H1 (cell line): Measurements from ENCODE around the gene RNF44. TPM values are rescaled to one million over a fixed set of nuclear protein-coding genes. Genes with fewer than 3 reads are reported as not detected.

Experiments
- CHD7 ChIP-seq: fragments of 300-600 bp; sonication (generic); IDR thresholded peaks from 2 replicates; pipeline ENCODE4 v1.7.1; 2012; ENCODE audit warnings: low read length, moderate library complexity, mild to moderate bottlenecking, inconsistent platforms; ENCODE audit not compliant: insufficient replicate concordance
- EZH2 ChIP-seq: fragments of 200-600 bp; sonication (generic); IDR thresholded peaks from 2 replicates; pipeline ENCODE4 v1.7.1; 2012; ENCODE audit warnings: low read depth, mild to moderate bottlenecking, moderate library complexity, low read length, inconsistent platforms; ENCODE audit not compliant: severe bottlenecking
- polyA plus RNA-seq, 7 experiments: library from polyadenylated mRNA; depleted of rRNA in 3 of 7; stranded (reverse) in 5 of 7; unstranded in 2 of 7; fragments of >200 nt in 5 of 7; fragments of 200-250 nt in 2 of 7; gene quantifications; 1 replicate in 5 of 7; 2 replicates in 1 of 7; 4 replicates in 1 of 7; pipeline versions ENCODE4 v1.2.1 to v1.2.3, GENCODE V29; 2011 to 2013; ENCODE audit warnings: missing spikeins in 2 of 7, mixed read lengths in 2 of 7
- total RNA-seq: library from RNA; stranded (reverse); fragmentation: NEBNext Ultra II Directional; extraction: Animal tissue kit (Norgen Biotek cat#: 25700); gene quantifications from 2 replicates; pipeline ENCODE4 v1.2.1, GENCODE V29; 2021

Gene RNF44
- total and polyA plus RNA-seq, 2 of the 8 experiments (the other 6 are each of a cell fraction or from before 2014, with no cell fraction given) = 54.7 to 164 TPM

DNA sequence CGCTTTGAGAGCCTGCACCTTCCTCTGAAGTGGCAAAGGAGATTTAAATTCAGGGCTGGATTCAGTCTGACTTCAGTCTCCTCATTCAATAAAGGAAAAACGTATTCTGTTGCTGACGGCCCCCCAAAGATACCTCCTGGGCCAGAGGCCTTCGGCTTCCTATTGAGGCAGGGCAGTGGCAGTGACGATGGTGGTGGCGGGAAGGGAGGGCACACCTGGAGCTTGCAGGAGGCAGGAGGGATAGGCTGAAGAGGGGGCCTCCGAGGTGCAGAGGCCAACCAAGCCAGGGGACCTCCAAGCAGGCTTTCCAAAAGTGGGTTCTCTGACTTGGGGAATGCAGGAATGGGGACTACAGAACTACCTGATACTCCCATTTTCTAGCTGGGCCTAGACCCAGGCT, 15.9 kb downstream of the RNF44 start (continued):
- TF ChIP-seq CHD7 (no peak), EZH2 (no peak)
- TF ChIP-seq, all 59 proteins: peak for 0
